H9 (cell line): ENCODE results near the gene ROPN1L. TPM values are rescaled to one million over a fixed set of nuclear protein-coding genes. Genes with fewer than 3 reads are reported as not detected.

Experiments
- DNase-seq: peaks from one replicate; pipeline ENCODE4 v3.0.0-alpha.2; 2017
- H2AFZ ChIP-seq: one replicate; pipeline ENCODE4 v1.6.1; 2013; ENCODE audit warnings: mild to moderate bottlenecking, low read length, control low read depth, moderate library complexity
- H2AK5ac ChIP-seq: 2 replicates; pipeline ENCODE4 v1.6.1; 2013; ENCODE audit warnings: low read length, control low read depth, mixed read lengths; ENCODE audit not compliant: insufficient read length
- H2BK120ac ChIP-seq: one replicate; pipeline ENCODE4 v1.6.1; 2013; ENCODE audit warnings: low read depth, mild to moderate bottlenecking, low read length, control low read depth, inconsistent platforms; ENCODE audit not compliant: poor library complexity, severe bottlenecking
- H2BK12ac ChIP-seq: 2 replicates; pipeline ENCODE4 v1.6.1; 2013; ENCODE audit warnings: low read length, control low read depth, mixed read lengths, low read depth; ENCODE audit not compliant: insufficient read length
- H2BK15ac ChIP-seq: 2 replicates; pipeline ENCODE4 v1.6.1; 2013; ENCODE audit warnings: low read depth, low read length, control low read depth
- H2BK20ac ChIP-seq: one replicate; pipeline ENCODE4 v1.6.1; 2013; ENCODE audit warnings: low read depth, mild to moderate bottlenecking, low read length, control low read depth, inconsistent platforms; ENCODE audit not compliant: poor library complexity, severe bottlenecking
- H2BK5ac ChIP-seq: 2 replicates; pipeline ENCODE4 v1.6.1; 2013; ENCODE audit warnings: low read length, control low read depth, mixed read lengths; ENCODE audit not compliant: insufficient read length
- H3K14ac ChIP-seq: 2 replicates; pipeline ENCODE4 v1.6.1; 2013; ENCODE audit warnings: low read length, control low read depth; ENCODE audit not compliant: insufficient read depth
- H3K18ac ChIP-seq: 2 replicates; pipeline ENCODE4 v1.6.1; 2013; ENCODE audit warnings: low read depth, mild to moderate bottlenecking, mixed read lengths, low read length, control low read depth; ENCODE audit not compliant: insufficient read length
- H3K23ac ChIP-seq: 2 replicates; pipeline ENCODE4 v1.6.1; 2013; ENCODE audit warnings: low read length, control low read depth, mixed read lengths, low read depth; ENCODE audit not compliant: insufficient read length
- H3K23me2 ChIP-seq: 2 replicates; pipeline ENCODE4 v1.6.1; 2013; ENCODE audit warnings: low read depth, mild to moderate bottlenecking, mixed read lengths, low read length, control low read depth; ENCODE audit not compliant: insufficient read length, poor library complexity, severe bottlenecking
- H3K27ac ChIP-seq: 2 replicates; pipeline ENCODE4 v1.5.1; 2013; ENCODE audit warnings: low read length, control low read depth, mixed read lengths, low read depth; ENCODE audit not compliant: insufficient read length
- H3K27me3 ChIP-seq: 2 replicates; pipeline ENCODE4 v1.6.1; 2013; ENCODE audit warnings: low read length, control low read depth, inconsistent platforms; ENCODE audit not compliant: insufficient read depth
- H3K4ac ChIP-seq: 2 replicates; pipeline ENCODE4 v1.6.1; 2013; ENCODE audit warnings: low read depth, mild to moderate bottlenecking, control low read depth, inconsistent platforms, low read length, moderate library complexity
- H3K4me1 ChIP-seq: 2 replicates; pipeline ENCODE4 v1.6.1; 2013; ENCODE audit warnings: low read length, control low read depth, inconsistent platforms; ENCODE audit not compliant: insufficient read depth
- H3K4me2 ChIP-seq: 2 replicates; pipeline ENCODE4 v1.6.1; 2013; ENCODE audit warnings: low read length, control low read depth, mixed read lengths; ENCODE audit not compliant: insufficient read length, insufficient read depth
- H3K56ac ChIP-seq: 2 replicates; pipeline ENCODE4 v1.6.1; 2013; ENCODE audit warnings: low read depth, mild to moderate bottlenecking, mixed read lengths, low read length, control low read depth; ENCODE audit not compliant: insufficient read length
- H3K79me1 ChIP-seq: 2 replicates; pipeline ENCODE4 v1.6.1; 2013; ENCODE audit warnings: low read depth, mild to moderate bottlenecking, moderate library complexity, low read length, control low read depth, inconsistent platforms; ENCODE audit not compliant: insufficient read depth, poor library complexity, severe bottlenecking
- H3K79me2 ChIP-seq: 2 replicates; pipeline ENCODE4 v1.6.1; 2013; ENCODE audit warnings: low read length, control low read depth, inconsistent platforms; ENCODE audit not compliant: insufficient read depth
- H3K9ac ChIP-seq: 2 replicates; pipeline ENCODE4 v1.6.1; 2013; ENCODE audit warnings: low read length, control low read depth, mixed read lengths; ENCODE audit not compliant: insufficient read length; ENCODE audit errors: extremely low read depth
- H3K9me3 ChIP-seq: one replicate; pipeline ENCODE4 v1.6.1; 2013; ENCODE audit warnings: low read depth, low read length, inconsistent platforms; ENCODE audit not compliant: control insufficient read depth
- H3T11ph ChIP-seq: one replicate; pipeline ENCODE4 v1.6.1; 2013; ENCODE audit warnings: mild to moderate bottlenecking, low read length, control low read depth, inconsistent platforms
- H4K20me1 ChIP-seq: one replicate; pipeline ENCODE4 v1.6.1; 2013; ENCODE audit not compliant: control insufficient read depth, insufficient read length, insufficient read depth
- H4K5ac ChIP-seq: 2 replicates; pipeline ENCODE4 v1.6.1; 2013; ENCODE audit warnings: low read depth, mild to moderate bottlenecking, mixed read lengths, low read length, control low read depth; ENCODE audit not compliant: insufficient read length
- H4K8ac ChIP-seq: replicated peaks from 2 replicates; pipeline ENCODE4 v1.6.1; 2013; ENCODE audit warnings: low read length, control low read depth, mixed read lengths, low read depth; ENCODE audit not compliant: insufficient read length
- H4K91ac ChIP-seq: 2 replicates; pipeline ENCODE4 v1.6.1; 2013; ENCODE audit warnings: low read depth, mild to moderate bottlenecking, moderate library complexity, mixed read lengths, low read length, control low read depth; ENCODE audit not compliant: insufficient read length
- H3K27ac Mint-ChIP-seq, 3 experiments: 2 replicates in 2 of 3; 3 replicates in 1 of 3; pipeline ENCODE4 v1.8.0; 2020 to 2021; ENCODE audit warnings: mixed read lengths in 3 of 3, mild to moderate bottlenecking in 1 of 3, moderate library complexity in 1 of 3
- H3K27me3 Mint-ChIP-seq: 2 replicates; pipeline ENCODE4 v1.8.0; 2021; ENCODE audit warnings: low read depth, mild to moderate bottlenecking, moderate library complexity, mixed read lengths
- H3K36me3 Mint-ChIP-seq, 3 experiments: 2 replicates in 2 of 3; 3 replicates in 1 of 3; pipeline ENCODE4 v1.8.0; 2020 to 2021; ENCODE audit warnings: low read depth in 3 of 3, mixed read lengths in 3 of 3; ENCODE audit not compliant: insufficient read depth in 1 of 3
- H3K4me1 Mint-ChIP-seq, 2 experiments: 2 replicates each; pipeline ENCODE4 v1.8.0; 2020; ENCODE audit warnings: mixed read lengths in 2 of 2
- H3K4me3 Mint-ChIP-seq, 2 experiments: 2 replicates in 1 of 2; 3 replicates in 1 of 2; pipeline ENCODE4 v1.8.0; 2020 to 2021; ENCODE audit warnings: mild to moderate bottlenecking in 2 of 2, mixed read lengths in 2 of 2, moderate library complexity in 1 of 2
- H3K9me3 Mint-ChIP-seq, 2 experiments: 2 replicates in 1 of 2; 3 replicates in 1 of 2; pipeline ENCODE4 v1.8.0; 2020; ENCODE audit warnings: mild to moderate bottlenecking in 2 of 2, mixed read lengths in 2 of 2, moderate library complexity in 1 of 2
- whole genome bisulfite sequencing: extraction: QIAGEN DNeasy Blood & Tissue Kit; methylation state at CpG from one replicate; pipeline ENCODE4 v1.1.7; 2013; ENCODE audit warnings: missing lambda C conversion rate, low lambda C conversion rate, mixed read lengths; ENCODE audit not compliant: insufficient read length; ENCODE audit errors: extremely low coverage; 5-methylcytosine and 5-hydroxymethylcytosine counted together
- total RNA-seq: library from RNA; stranded (reverse); gene quantifications from 2 replicates; pipeline ENCODE4 v1.2.1, GENCODE V29; 2021
- TF ChIP-seq, protein P1 (sequence below): fragments of 200-600 bp; sonication (generic); conservative IDR thresholded peaks from 3 replicates; pipeline ENCODE4 v1.8.0; 2021; ENCODE audit warnings: antibody characterized with exemption, mild to moderate bottlenecking

The ROPN1L gene
- total RNA-seq, 1 experiment from 2014 or later: 0.37 TPM

DNA sequence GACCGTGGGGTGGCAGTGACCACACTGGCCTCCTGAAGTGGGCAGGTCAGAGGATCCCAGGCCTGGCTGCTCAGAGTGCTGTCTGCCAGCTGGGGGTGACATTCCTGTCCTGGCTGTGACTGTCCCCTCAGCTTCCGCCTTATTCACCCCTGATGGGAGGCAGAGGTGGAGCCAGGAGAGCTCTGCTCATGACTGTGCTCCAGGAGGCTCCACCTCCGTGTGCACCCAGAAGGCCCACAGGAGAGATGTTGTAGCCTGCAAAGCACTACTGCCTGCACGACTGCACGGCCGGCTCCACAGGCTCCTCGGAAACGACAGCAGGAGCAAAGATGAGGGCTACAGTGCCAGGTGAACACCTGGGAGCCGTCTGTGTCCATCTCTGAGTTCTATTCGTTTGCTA lies 60.9 kb downstream of the ROPN1L start:
- Histone ChIP-seq H3K18ac (no peak overlapping the region), H3K27me3 (no peaks in the 10 kb centered on the region), H2BK120ac (no peak overlapping the region), H3K23me2 (no peaks in the 10 kb centered on the region), H4K5ac (no peak overlapping the region), H3K4me2 (no peak overlapping the region), H4K91ac (no peak overlapping the region), H3K79me1 (no peaks in the 10 kb centered on the region), H2AK5ac (no peak overlapping the region), H3K4me1 (no peaks in the 10 kb centered on the region), H3K56ac (no peak overlapping the region), H2BK20ac (no peak overlapping the region), H3K9me3 (no peaks in the 10 kb centered on the region), H2BK15ac (no peak overlapping the region), H2AFZ (no peak overlapping the region), H3K27ac (no peak overlapping the region), H4K8ac (no peak overlapping the region), H2BK5ac (no peak overlapping the region), H3K9ac (no peak overlapping the region), H3K4ac (no peak overlapping the region), H3T11ph (no peak overlapping the region), H3K79me2 (no peaks in the 10 kb centered on the region), H2BK12ac (no peak overlapping the region), H3K23ac (no peak overlapping the region), H3K14ac (no peak overlapping the region), H4K20me1 (no peaks in the 10 kb centered on the region)
- TF ChIP-seq, protein P1, sequence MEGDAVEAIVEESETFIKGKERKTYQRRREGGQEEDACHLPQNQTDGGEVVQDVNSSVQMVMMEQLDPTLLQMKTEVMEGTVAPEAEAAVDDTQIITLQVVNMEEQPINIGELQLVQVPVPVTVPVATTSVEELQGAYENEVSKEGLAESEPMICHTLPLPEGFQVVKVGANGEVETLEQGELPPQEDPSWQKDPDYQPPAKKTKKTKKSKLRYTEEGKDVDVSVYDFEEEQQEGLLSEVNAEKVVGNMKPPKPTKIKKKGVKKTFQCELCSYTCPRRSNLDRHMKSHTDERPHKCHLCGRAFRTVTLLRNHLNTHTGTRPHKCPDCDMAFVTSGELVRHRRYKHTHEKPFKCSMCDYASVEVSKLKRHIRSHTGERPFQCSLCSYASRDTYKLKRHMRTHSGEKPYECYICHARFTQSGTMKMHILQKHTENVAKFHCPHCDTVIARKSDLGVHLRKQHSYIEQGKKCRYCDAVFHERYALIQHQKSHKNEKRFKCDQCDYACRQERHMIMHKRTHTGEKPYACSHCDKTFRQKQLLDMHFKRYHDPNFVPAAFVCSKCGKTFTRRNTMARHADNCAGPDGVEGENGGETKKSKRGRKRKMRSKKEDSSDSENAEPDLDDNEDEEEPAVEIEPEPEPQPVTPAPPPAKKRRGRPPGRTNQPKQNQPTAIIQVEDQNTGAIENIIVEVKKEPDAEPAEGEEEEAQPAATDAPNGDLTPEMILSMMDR: no peak
- peak; percentile 52 for DNase-seq
- no peak overlapping the region for H3K27ac Mint-ChIP-seq
- WGBS: no CpG with 5 or more reads among the region's 10 CpGs
- peaks cover 16 to 24% of the 10 kb centered on the region in 2 experiments for H3K4me1 Mint-ChIP-seq
- H3K9me3 Mint-ChIP-seq: no peaks in the 10 kb centered on the region
- H3K27me3 Mint-ChIP-seq: peaks cover 1% of the 10 kb centered on the region
- H3K4me3 Mint-ChIP-seq: no peak overlapping the region; a peak in 1 of 5 replicates
- H3K36me3 Mint-ChIP-seq: no peaks in the 10 kb centered on the region; a peak in 1 of 7 replicates
